Activated T-helper 17 cell treated with anti-CD3 and anti-CD28 coated beads, Interleukin-2, amount 50 U/mL, for 72 hours (primary cell): Measurements from ENCODE around the gene LETM1. TPM values are rescaled to one million over a fixed set of nuclear protein-coding genes. Genes with fewer than 3 reads are reported as not detected.

Source experiments
- ATAC-seq: fragments of 150-1000 bp; cut with Tn5 transposase; replicated peaks from 2 replicates; pipeline ENCODE4 v1.10.0; 2021; ENCODE audit warnings: mild to moderate bottlenecking, moderate library complexity
- H3K27ac Mint-ChIP-seq: one replicate; pipeline ENCODE4 v1.8.0; 2022; ENCODE audit warnings: mixed read lengths
- H3K27me3 Mint-ChIP-seq: one replicate; pipeline ENCODE4 v1.8.0; 2022; ENCODE audit warnings: mixed read lengths
- H3K36me3 Mint-ChIP-seq: one replicate; pipeline ENCODE4 v1.8.0; 2022; ENCODE audit warnings: low read depth, mild to moderate bottlenecking, mixed read lengths
- H3K4me1 Mint-ChIP-seq: one replicate; pipeline ENCODE4 v1.8.0; 2022; ENCODE audit warnings: mixed read lengths
- H3K4me3 Mint-ChIP-seq: one replicate; pipeline ENCODE4 v1.8.0; 2022; ENCODE audit warnings: mild to moderate bottlenecking, mixed read lengths
- H3K9me3 Mint-ChIP-seq: one replicate; pipeline ENCODE4 v1.8.0; 2022; ENCODE audit warnings: mixed read lengths
- total RNA-seq, 2 donors: library from RNA; stranded (reverse); gene quantifications; one replicate each; pipeline ENCODE4 v1.2.3, GENCODE V29; 2022

LETM1 gene
- total RNA-seq, 2 donors from 2014 or later: 21.3 to 71.0 TPM

- H3K4me3 Mint-ChIP-seq: no peak overlapping the region
- no peaks in the 10 kb centered on the region for H3K27me3 Mint-ChIP-seq
- H3K27ac Mint-ChIP-seq: no peak overlapping the region
- H3K4me1 Mint-ChIP-seq: no peaks in the 10 kb centered on the region
- no peak for ATAC-seq
- H3K9me3 Mint-ChIP-seq: no peaks in the 10 kb centered on the region
- no peaks in the 10 kb centered on the region for H3K36me3 Mint-ChIP-seq
Observed at GRCh38 chr4:1786544-1787362, 69.2 kb downstream of the LETM1 start.

GRCh38 chr4:1785592-1785991, 70.4 kb downstream of the LETM1 start:
- Mint-ChIP-seq H3K36me3 (no peaks in the 10 kb centered on the region), H3K9me3 (no peaks in the 10 kb centered on the region), H3K4me3 (no peak overlapping the region), H3K27ac (no peak overlapping the region), H3K4me1 (no peaks in the 10 kb centered on the region), H3K27me3 (no peaks in the 10 kb centered on the region)
- no peak for ATAC-seq

- Mint-ChIP-seq H3K27ac (no peak overlapping the region), H3K36me3 (no peaks in the 10 kb centered on the region), H3K4me1 (no peaks in the 10 kb centered on the region), H3K9me3 (no peaks in the 10 kb centered on the region), H3K27me3 (no peaks in the 10 kb centered on the region), H3K4me3 (no peak overlapping the region)
- no peak for ATAC-seq
Observed at GRCh38 chr4:1784789-1785591, 71.0 kb downstream of the LETM1 start.

GRCh38 chr4:1784395-1784788, 71.6 kb downstream of the LETM1 start:
- Mint-ChIP-seq H3K27me3 (no peaks in the 10 kb centered on the region), H3K4me3 (no peak overlapping the region), H3K4me1 (no peaks in the 10 kb centered on the region), H3K9me3 (no peaks in the 10 kb centered on the region), H3K36me3 (no peaks in the 10 kb centered on the region), H3K27ac (no peak overlapping the region)
- no peak for ATAC-seq

- no peaks in the 10 kb centered on the region for H3K9me3 Mint-ChIP-seq
- no peaks in the 10 kb centered on the region for H3K27me3 Mint-ChIP-seq
- no peaks in the 10 kb centered on the region for H3K36me3 Mint-ChIP-seq
- ATAC-seq: no peak
- H3K4me3 Mint-ChIP-seq: no peak overlapping the region
- no peaks in the 10 kb centered on the region for H3K4me1 Mint-ChIP-seq
- H3K27ac Mint-ChIP-seq: no peak overlapping the region
Observed at GRCh38 chr4:1783970-1784369, 72.0 kb downstream of the LETM1 start.

GRCh38 chr4:1783015-1783414, 72.9 kb downstream of the LETM1 start:
- no peaks in the 10 kb centered on the region for H3K36me3 Mint-ChIP-seq
- H3K9me3 Mint-ChIP-seq: no peaks in the 10 kb centered on the region
- no peak overlapping the region for H3K27ac Mint-ChIP-seq
- no peak overlapping the region for H3K4me3 Mint-ChIP-seq
- no peaks in the 10 kb centered on the region for H3K4me1 Mint-ChIP-seq
- ATAC-seq: no peak
- no peaks in the 10 kb centered on the region for H3K27me3 Mint-ChIP-seq

GRCh38 chr4:1780435-1780834, 75.5 kb downstream of the LETM1 start:
- no peaks in the 10 kb centered on the region for H3K27me3 Mint-ChIP-seq

GRCh38 chr4:1779588-1780382, 76.2 kb downstream of the LETM1 start:
- H3K4me3 Mint-ChIP-seq: no peak overlapping the region
- H3K9me3 Mint-ChIP-seq: no peaks in the 10 kb centered on the region
- no peaks in the 10 kb centered on the region for H3K36me3 Mint-ChIP-seq
- no peak overlapping the region for H3K27ac Mint-ChIP-seq
- no peaks in the 10 kb centered on the region for H3K4me1 Mint-ChIP-seq
- H3K27me3 Mint-ChIP-seq: no peaks in the 10 kb centered on the region
- no peak for ATAC-seq

More at GRCh38 chr4:1780435-1780834, 75.5 kb downstream of the LETM1 start:
- Mint-ChIP-seq H3K27ac (no peak overlapping the region), H3K4me1 (no peaks in the 10 kb centered on the region), H3K9me3 (no peaks in the 10 kb centered on the region), H3K4me3 (no peak overlapping the region), H3K36me3 (no peaks in the 10 kb centered on the region)
- no peak for ATAC-seq

- Mint-ChIP-seq H3K4me1 (no peaks in the 10 kb centered on the region), H3K4me3 (no peak overlapping the region), H3K9me3 (no peaks in the 10 kb centered on the region), H3K27ac (no peak overlapping the region), H3K27me3 (no peaks in the 10 kb centered on the region), H3K36me3 (no peaks in the 10 kb centered on the region)
- ATAC-seq: no peak
Observed at GRCh38 chr4:1778642-1779392, 77.1 kb downstream of the LETM1 start.

GRCh38 chr4:1777822-1778641, 77.9 kb downstream of the LETM1 start:
- no peak overlapping the region for H3K27ac Mint-ChIP-seq
- H3K4me1 Mint-ChIP-seq: no peaks in the 10 kb centered on the region
- no peaks in the 10 kb centered on the region for H3K27me3 Mint-ChIP-seq
- no peaks in the 10 kb centered on the region for H3K9me3 Mint-ChIP-seq
- ATAC-seq: no peak
- H3K4me3 Mint-ChIP-seq: no peak overlapping the region
- no peaks in the 10 kb centered on the region for H3K36me3 Mint-ChIP-seq

- H3K36me3 Mint-ChIP-seq: no peaks in the 10 kb centered on the region
- H3K4me3 Mint-ChIP-seq: no peak overlapping the region
- no peak for ATAC-seq
- no peaks in the 10 kb centered on the region for H3K27me3 Mint-ChIP-seq
- H3K4me1 Mint-ChIP-seq: no peaks in the 10 kb centered on the region
- H3K27ac Mint-ChIP-seq: no peak overlapping the region
- H3K9me3 Mint-ChIP-seq: no peaks in the 10 kb centered on the region
Observed at GRCh38 chr4:1776521-1777161, 79.3 kb downstream of the LETM1 start.

- Mint-ChIP-seq H3K4me3 (no peak overlapping the region), H3K27me3 (no peaks in the 10 kb centered on the region), H3K36me3 (no peaks in the 10 kb centered on the region), H3K4me1 (no peaks in the 10 kb centered on the region), H3K27ac (no peak overlapping the region), H3K9me3 (no peaks in the 10 kb centered on the region)
- ATAC-seq: no peak
Observed at GRCh38 chr4:1775731-1776500, 80.0 kb downstream of the LETM1 start.
